ENCODE data around the gene EPB41L3. TPM values are rescaled to one million over a fixed set of nuclear protein-coding genes. Genes with fewer than 3 reads are reported as not detected.

The EPB41L3 gene
- total and polyA plus RNA-seq, 2 experiments from 2014 or later: 201 to 886 TPM

GRCh38 chr18:5415031-5415430 lies 128.8 kb downstream of the EPB41L3 start:
- DNase-seq (ENCODE audit: low read depth in 1 of 2, low spot score in 1 of 2): no peak
- peaks cover 21% of the 10 kb centered on the region for H3K4me1 ChIP-seq (ENCODE audit: low read depth)
- no peak overlapping the region for H3K4me3 ChIP-seq
- H3K9me3 ChIP-seq (ENCODE audit: low read depth): no peaks in the 10 kb centered on the region
- H3K27me3 ChIP-seq: no peaks in the 10 kb centered on the region
- peaks cover 11% of the 10 kb centered on the region for H3K36me3 ChIP-seq
- peak overlapping the region; percentile 81 for H3K27ac ChIP-seq
- TF ChIP-seq CTCF (IDR thresholded peaks at IDR 0.05; ENCODE audit: low read depth, low read length): no peak

GRCh38 chr18:5414546-5414945 lies 129.3 kb downstream of the EPB41L3 start:
- TF ChIP-seq CTCF (IDR thresholded peaks at IDR 0.05; ENCODE audit: low read depth, low read length): no peak
- H3K4me1 ChIP-seq (ENCODE audit: low read depth): peaks cover 21% of the 10 kb centered on the region
- H3K27me3 ChIP-seq: no peaks in the 10 kb centered on the region
- peak overlapping the region; percentile 81 for H3K27ac ChIP-seq
- peak in 1 of 2 donors; percentile 67 for DNase-seq (ENCODE audit: low read depth in 1 of 2, low spot score in 1 of 2)
- peaks cover 9% of the 10 kb centered on the region for H3K36me3 ChIP-seq
- no peak overlapping the region for H3K4me3 ChIP-seq
- H3K9me3 ChIP-seq (ENCODE audit: low read depth): no peaks in the 10 kb centered on the region

- TF ChIP-seq CTCF (IDR thresholded peaks at IDR 0.05; ENCODE audit: low read depth, low read length): no peak
- Histone ChIP-seq H3K4me1 (ENCODE audit: low read depth) (peaks cover 21% of the 10 kb centered on the region), H3K36me3 (peaks cover 9% of the 10 kb centered on the region), H3K4me3 (no peak overlapping the region), H3K27me3 (no peaks in the 10 kb centered on the region), H3K9me3 (ENCODE audit: low read depth) (no peaks in the 10 kb centered on the region), H3K27ac (peak overlapping the region; percentile 81)
- peak in 1 of 2 donors; percentile 67 for DNase-seq (ENCODE audit: low read depth in 1 of 2, low spot score in 1 of 2)
Observed at GRCh38 chr18:5413447-5413846, 130.3 kb downstream of the EPB41L3 start.

- no peak overlapping the region for H3K4me3 ChIP-seq
- no peak for DNase-seq (ENCODE audit: low read depth in 1 of 2, low spot score in 1 of 2)
- no peaks in the 10 kb centered on the region for H3K27me3 ChIP-seq
- H3K36me3 ChIP-seq: peaks cover 23% of the 10 kb centered on the region
- peaks cover 21% of the 10 kb centered on the region for H3K4me1 ChIP-seq (ENCODE audit: low read depth)
- TF ChIP-seq CTCF (IDR thresholded peaks at IDR 0.05; ENCODE audit: low read depth, low read length): no peak
- H3K9me3 ChIP-seq (ENCODE audit: low read depth): no peaks in the 10 kb centered on the region
- peak overlapping the region; percentile 31 for H3K27ac ChIP-seq
Observed at GRCh38 chr18:5410582-5410981, 133.2 kb downstream of the EPB41L3 start.

- no peak for TF ChIP-seq CTCF (IDR thresholded peaks at IDR 0.05; ENCODE audit: low read depth, low read length)
- no peak overlapping the region for H3K27ac ChIP-seq
- no peak overlapping the region for H3K4me3 ChIP-seq
- H3K27me3 ChIP-seq: no peaks in the 10 kb centered on the region
- H3K36me3 ChIP-seq: peaks cover 73% of the 10 kb centered on the region
- H3K4me1 ChIP-seq (ENCODE audit: low read depth): no peaks in the 10 kb centered on the region
- no peaks in the 10 kb centered on the region for H3K9me3 ChIP-seq (ENCODE audit: low read depth)
- no peak for DNase-seq (ENCODE audit: low read depth in 1 of 2, low spot score in 1 of 2)
Observed at GRCh38 chr18:5398269-5398668, 145.5 kb downstream of the EPB41L3 start.

GRCh38 chr18:5397102-5397501 lies 146.7 kb downstream of the EPB41L3 start:
- Histone ChIP-seq H3K4me1 (ENCODE audit: low read depth) (no peaks in the 10 kb centered on the region), H3K27ac (no peak overlapping the region), H3K27me3 (no peaks in the 10 kb centered on the region), H3K4me3 (no peak overlapping the region), H3K36me3 (peaks cover 78% of the 10 kb centered on the region), H3K9me3 (ENCODE audit: low read depth) (no peaks in the 10 kb centered on the region)
- DNase-seq (ENCODE audit: low read depth in 1 of 2, low spot score in 1 of 2): no peak
- no peak for TF ChIP-seq CTCF (IDR thresholded peaks at IDR 0.05; ENCODE audit: low read depth, low read length)
